ENCODE measurements around the gene LTO1. TPM values are rescaled to one million over a fixed set of nuclear protein-coding genes. Genes with fewer than 3 reads are reported as not detected.

Gene LTO1
- total RNA-seq, 1 experiment from 2014 or later: 15.7 TPM

GRCh38 chr11:69680688-69681087 lies 5.5 kb upstream of the LTO1 start:
- no peak for DNase-seq (ENCODE audit: low read depth)

- no peak for DNase-seq (ENCODE audit: low read depth)
Observed at GRCh38 chr11:69677749-69678148, 2.6 kb upstream of the LTO1 start.

- DNase-seq (ENCODE audit: low read depth): peak; percentile 71
Observed at GRCh38 chr11:69674267-69674885, 777 bp downstream of the LTO1 start.

GRCh38 chr11:69671734-69672465 lies 3.3 kb downstream of the LTO1 start:
- DNase-seq (ENCODE audit: low read depth): no peak

- DNase-seq (ENCODE audit: low read depth): peak; percentile 64
Observed at GRCh38 chr11:69670158-69670845, 4.9 kb downstream of the LTO1 start.

- no peak for DNase-seq (ENCODE audit: low read depth)
Observed at GRCh38 chr11:69669486-69669885, 5.7 kb downstream of the LTO1 start.

GRCh38 chr11:69667619-69668604 lies 7.2 kb downstream of the LTO1 start:
- no peak for DNase-seq (ENCODE audit: low read depth)

- DNase-seq (ENCODE audit: low read depth): no peak
Observed at GRCh38 chr11:69666752-69667536, 8.2 kb downstream of the LTO1 start.

GRCh38 chr11:69666261-69666660 lies 8.9 kb downstream of the LTO1 start:
- DNase-seq (ENCODE audit: low read depth): no peak

GRCh38 chr11:69665669-69666068 lies 9.5 kb downstream of the LTO1 start:
- no peak for DNase-seq (ENCODE audit: low read depth)

GRCh38 chr11:69664901-69665300 lies 10.3 kb downstream of the LTO1 start:
- no peak for DNase-seq (ENCODE audit: low read depth)

- DNase-seq (ENCODE audit: low read depth): no peak
Observed at GRCh38 chr11:69664103-69664775, 10.9 kb downstream of the LTO1 start.

GRCh38 chr11:69663326-69663725 lies 11.8 kb downstream of the LTO1 start:
- no peak for DNase-seq (ENCODE audit: low read depth)

- no peak for DNase-seq (ENCODE audit: low read depth)
Observed at GRCh38 chr11:69662806-69663205, 12.3 kb downstream of the LTO1 start.

- no peak for DNase-seq (ENCODE audit: low read depth)
Observed at GRCh38 chr11:69662021-69662698, 13.0 kb downstream of the LTO1 start.

- DNase-seq (ENCODE audit: low read depth): no peak
Observed at GRCh38 chr11:69661413-69661715, 13.8 kb downstream of the LTO1 start.

GRCh38 chr11:69660001-69660500 lies 15.1 kb downstream of the LTO1 start:
- DNase-seq (ENCODE audit: low read depth): no peak

- DNase-seq (ENCODE audit: low read depth): no peak
Observed at GRCh38 chr11:69659591-69659990, 15.6 kb downstream of the LTO1 start.

GRCh38 chr11:69658626-69659450 lies 16.3 kb downstream of the LTO1 start:
- DNase-seq (ENCODE audit: low read depth): no peak

All from M059J (cell line).